ENCODE data around the gene AOC2.
A peak's percentile ranks its signal among the peaks of the same experiment; 100 is the strongest.

AOC2 gene

GRCh38 chr17:42844271-42844670, at the start of gene AOC2:
Gene AOC2 (plus strand): TSS chr17:42844580. CDS start chr17:42844627, 47 bp downstream.
- DNase-seq = no peak

- DNase-seq = no peak
Observed at GRCh38 chr17:42795061-42795460, 49.3 kb upstream of the AOC2 start.

- no peak for DNase-seq
Observed at GRCh38 chr17:42795465-42795864, 48.9 kb upstream of the AOC2 start.

- DNase-seq = no peak
Observed at GRCh38 chr17:42796066-42796758, 48.2 kb upstream of the AOC2 start.

GRCh38 chr17:42797067-42798007, 47.0 kb upstream of the AOC2 start:
- no peak for DNase-seq

GRCh38 chr17:42798011-42798382, 46.4 kb upstream of the AOC2 start:
- DNase-seq = no peak

GRCh38 chr17:42798383-42799380, 45.7 kb upstream of the AOC2 start, which contains the start of the genes CNTD1 and COA3:
Gene CNTD1 (plus strand): TSS chr17:42798861. CDS start chr17:42799068, 207 bp downstream.
Gene COA3 (minus strand): TSS chr17:42798704. CDS start chr17:42798681, 23 bp downstream.
- DNase-seq = peak; percentile 81

- no peak for DNase-seq
Observed at GRCh38 chr17:42803074-42803883, 41.1 kb upstream of the AOC2 start.

GRCh38 chr17:42804918-42805367, 39.4 kb upstream of the AOC2 start:
- no peak for DNase-seq

GRCh38 chr17:42806249-42806648, 38.1 kb upstream of the AOC2 start:
- DNase-seq = no peak

- no peak for DNase-seq
Observed at GRCh38 chr17:42809250-42809649, 35.1 kb upstream of the AOC2 start.

GRCh38 chr17:42814633-42815399, 29.6 kb upstream of the AOC2 start:
- no peak for DNase-seq

GRCh38 chr17:42817866-42818265, 26.5 kb upstream of the AOC2 start:
- no peak for DNase-seq

GRCh38 chr17:42818379-42818778, 26.0 kb upstream of the AOC2 start:
- DNase-seq = no peak

- no peak for DNase-seq
Observed at GRCh38 chr17:42819939-42820535, 24.3 kb upstream of the AOC2 start.

- DNase-seq = no peak
Observed at GRCh38 chr17:42821176-42821575, 23.2 kb upstream of the AOC2 start.

GRCh38 chr17:42827472-42827871, 16.9 kb upstream of the AOC2 start:
- DNase-seq = no peak

GRCh38 chr17:42830971-42831370, 13.4 kb upstream of the AOC2 start:
- DNase-seq = no peak

GRCh38 chr17:42832213-42832933, 12.0 kb upstream of the AOC2 start:
- DNase-seq = no peak
